HEK293 (cell line): ENCODE results near the gene DCC.

Experiments
- CTCF ChIA-PET: fragments of 350-600 bp; formaldehyde crosslinking; extraction: SDS; loops from one replicate; lab custom pipeline; 2021; ENCODE audit warnings: antibody characterized with exemption; lab: Yijun Ruan, JAX
- POLR2A ChIA-PET: fragments of 300-600 bp; formaldehyde crosslinking; extraction: SDS; loops from one replicate; lab custom pipeline; 2020; ENCODE audit warnings: antibody characterized with exemption, inconsistent platforms; lab: Yijun Ruan, JAX
- H3K27ac ChIP-seq: fragments of 200-500 bp; sonication (Bioruptor generic); 2 replicates; pipeline ENCODE4 v1.5.1; 2014; ENCODE audit warnings: low read depth, low read length, control low read depth, inconsistent platforms; ENCODE audit errors: extremely low read depth
- H3K36me3 ChIP-seq, 2 experiments: fragments of 200-500 bp in 1 of 2; sonication (Bioruptor generic) in 1 of 2; 1 replicate in 1 of 2; 2 replicates in 1 of 2; pipeline ENCODE4 v1.5.1; 2014 to 2017; ENCODE audit warnings: inconsistent platforms in 2 of 2, low read length in 2 of 2; ENCODE audit not compliant: control insufficient read depth in 2 of 2, insufficient read depth in 1 of 2
- H3K4me1 ChIP-seq: fragments of 200-500 bp; sonication (Bioruptor generic); 2 replicates; pipeline ENCODE4 v1.5.1; 2014; ENCODE audit warnings: mild to moderate bottlenecking, low read length, inconsistent platforms; ENCODE audit not compliant: control insufficient read depth, insufficient read depth
- H3K4me3 ChIP-seq: 2 replicates; pipeline ENCODE4 v1.5.1; 2011; ENCODE audit warnings: low read depth, mild to moderate bottlenecking, control low read depth, low read length, moderate library complexity
- H3K9me3 ChIP-seq: fragments of 200-500 bp; sonication (Bioruptor generic); 2 replicates; pipeline ENCODE4 v1.5.1; 2014; ENCODE audit warnings: low read depth, low read length, inconsistent platforms; ENCODE audit not compliant: control insufficient read depth, insufficient read depth
- BCL11A ChIP-seq: fragments of 450-650 bp; formaldehyde crosslinking; IDR thresholded peaks from 2 replicates; pipeline ENCODE4 v1.5.1; 2016; ENCODE audit warnings: low read depth, missing biosample characterization, missing genetic modification characterization
- EGR2 ChIP-seq: fragments of 450-650 bp; formaldehyde crosslinking; IDR thresholded peaks from 2 replicates; pipeline ENCODE4 v1.5.1; 2016; ENCODE audit warnings: low read depth, missing biosample characterization, missing genetic modification characterization
- HOXC10 ChIP-seq: sonication (generic); formaldehyde crosslinking; IDR thresholded peaks from 2 replicates; pipeline ENCODE4 v1.8.1; 2023; ENCODE audit warnings: mild to moderate bottlenecking, missing genetic modification reagents
- KLF9 ChIP-seq: fragments of 450-650 bp; formaldehyde crosslinking; IDR thresholded peaks from 2 replicates; pipeline ENCODE4 v1.5.1; 2016; ENCODE audit warnings: missing biosample characterization, missing genetic modification characterization, low read depth
- MEIS1 ChIP-seq: sonication (generic); formaldehyde crosslinking; IDR thresholded peaks from 2 replicates; pipeline ENCODE4 v1.8.1; 2022; ENCODE audit warnings: missing genetic modification reagents, mild to moderate bottlenecking, borderline replicate concordance
- OVOL3 ChIP-seq: fragments of 450-650 bp; formaldehyde crosslinking; IDR thresholded peaks from 2 replicates; pipeline ENCODE4 v1.5.1; 2016; ENCODE audit warnings: missing biosample characterization, missing genetic modification characterization
- SP3 ChIP-seq: fragments of 450-650 bp; formaldehyde crosslinking; IDR thresholded peaks from 2 replicates; pipeline ENCODE4 v1.5.1; 2016; ENCODE audit warnings: missing biosample characterization, missing genetic modification characterization
- ZFP41 ChIP-seq: fragments of 450-650 bp; formaldehyde crosslinking; IDR thresholded peaks from 2 replicates; pipeline ENCODE4 v1.5.1; 2016; ENCODE audit warnings: missing biosample characterization, missing genetic modification characterization, borderline replicate concordance
- ZNF175 ChIP-seq: fragments of 450-650 bp; formaldehyde crosslinking; IDR thresholded peaks from 2 replicates; pipeline ENCODE4 v1.5.1; 2016; ENCODE audit warnings: missing biosample characterization, missing genetic modification characterization
- ZNF184 ChIP-seq: fragments of 450-650 bp; IDR thresholded peaks from 2 replicates; pipeline ENCODE4 v1.5.1; 2018; ENCODE audit warnings: missing biosample characterization, mild to moderate bottlenecking, missing genetic modification characterization
- ZNF19 ChIP-seq: fragments of 450-650 bp; formaldehyde crosslinking; IDR thresholded peaks from 2 replicates; pipeline ENCODE4; 2016; ENCODE audit warnings: missing biosample characterization, missing genetic modification characterization, low read depth
- ZNF211 ChIP-seq: fragments of 450-650 bp; formaldehyde crosslinking; IDR thresholded peaks from 2 replicates; pipeline ENCODE4 v1.5.1; 2016; ENCODE audit warnings: low read depth, missing biosample characterization, missing genetic modification characterization
- ZNF266 ChIP-seq: fragments of 450-650 bp; formaldehyde crosslinking; IDR thresholded peaks from 2 replicates; pipeline ENCODE4 v1.5.1; 2016; ENCODE audit warnings: missing biosample characterization, missing genetic modification characterization, low read depth
- ZNF302 ChIP-seq: fragments of 450-650 bp; formaldehyde crosslinking; IDR thresholded peaks from 2 replicates; pipeline ENCODE4 v1.5.1; 2016; ENCODE audit warnings: missing biosample characterization, missing genetic modification characterization, low read depth
- ZNF350 ChIP-seq: fragments of 450-650 bp; formaldehyde crosslinking; IDR thresholded peaks from 2 replicates; pipeline ENCODE4 v1.5.0; 2017; ENCODE audit warnings: missing biosample characterization, mild to moderate bottlenecking, missing genetic modification characterization
- ZNF561 ChIP-seq: fragments of 450-650 bp; IDR thresholded peaks from 2 replicates; pipeline ENCODE4 v1.5.1; 2018; ENCODE audit warnings: missing biosample characterization, missing genetic modification characterization, borderline replicate concordance
- ZNF624 ChIP-seq: fragments of 450-650 bp; formaldehyde crosslinking; IDR thresholded peaks from 2 replicates; pipeline ENCODE4 v1.5.1; 2017; ENCODE audit warnings: missing biosample characterization, missing genetic modification characterization
- ZNF658 ChIP-seq: fragments of 450-650 bp; formaldehyde crosslinking; IDR thresholded peaks from 2 replicates; pipeline ENCODE4; 2016; ENCODE audit warnings: missing biosample characterization, missing genetic modification characterization
- ZNF660 ChIP-seq: fragments of 450-650 bp; IDR thresholded peaks from 2 replicates; pipeline ENCODE4 v1.5.1; 2018; ENCODE audit warnings: missing biosample characterization, mild to moderate bottlenecking, missing genetic modification characterization
- ZNF776 ChIP-seq: fragments of 450-650 bp; formaldehyde crosslinking; IDR thresholded peaks from 2 replicates; pipeline ENCODE4 v1.5.0; 2017; ENCODE audit warnings: missing biosample characterization, missing genetic modification characterization, borderline replicate concordance
- TF ChIP-seq, protein P1 (sequence below): fragments of 450-650 bp; formaldehyde crosslinking; IDR thresholded peaks from 2 replicates; pipeline ENCODE4 v1.5.1; 2016; ENCODE audit warnings: missing biosample characterization, missing genetic modification characterization
- TF ChIP-seq, protein P2 (sequence below): fragments of 450-650 bp; formaldehyde crosslinking; IDR thresholded peaks from 2 replicates; pipeline ENCODE4 v1.5.1; 2017; ENCODE audit warnings: missing biosample characterization, missing genetic modification characterization

The DCC gene

GRCh38 chr18:52648201-52648600 lies 308.2 kb downstream of the DCC start:
- Histone ChIP-seq H3K9me3 (no peaks in the 10 kb centered on the region), H3K4me1 (no peaks in the 10 kb centered on the region), H3K4me3 (no peak overlapping the region), H3K27ac (no peak overlapping the region), H3K36me3 (no peaks in the 10 kb centered on the region)
- ChIA-PET CTCF (interaction anchor here (0.7 kb wide), 1 partner anchor 43 kb away, joined by 3 read pairs; no protein-coding TSS in a partner anchor), POLR2A (no interaction called here)
- TF ChIP-seq ZNF658 (tag by site-specific recombination) = no peak
- TF ChIP-seq KLF9 (tag by site-specific recombination) = no peak
- TF ChIP-seq, protein P1, sequence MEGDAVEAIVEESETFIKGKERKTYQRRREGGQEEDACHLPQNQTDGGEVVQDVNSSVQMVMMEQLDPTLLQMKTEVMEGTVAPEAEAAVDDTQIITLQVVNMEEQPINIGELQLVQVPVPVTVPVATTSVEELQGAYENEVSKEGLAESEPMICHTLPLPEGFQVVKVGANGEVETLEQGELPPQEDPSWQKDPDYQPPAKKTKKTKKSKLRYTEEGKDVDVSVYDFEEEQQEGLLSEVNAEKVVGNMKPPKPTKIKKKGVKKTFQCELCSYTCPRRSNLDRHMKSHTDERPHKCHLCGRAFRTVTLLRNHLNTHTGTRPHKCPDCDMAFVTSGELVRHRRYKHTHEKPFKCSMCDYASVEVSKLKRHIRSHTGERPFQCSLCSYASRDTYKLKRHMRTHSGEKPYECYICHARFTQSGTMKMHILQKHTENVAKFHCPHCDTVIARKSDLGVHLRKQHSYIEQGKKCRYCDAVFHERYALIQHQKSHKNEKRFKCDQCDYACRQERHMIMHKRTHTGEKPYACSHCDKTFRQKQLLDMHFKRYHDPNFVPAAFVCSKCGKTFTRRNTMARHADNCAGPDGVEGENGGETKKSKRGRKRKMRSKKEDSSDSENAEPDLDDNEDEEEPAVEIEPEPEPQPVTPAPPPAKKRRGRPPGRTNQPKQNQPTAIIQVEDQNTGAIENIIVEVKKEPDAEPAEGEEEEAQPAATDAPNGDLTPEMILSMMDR = no peak
- TF ChIP-seq BCL11A (tag by site-specific recombination) = no peak
- no peak for TF ChIP-seq ZNF660
- no peak for TF ChIP-seq ZNF175 (tag by site-specific recombination)

GRCh38 chr18:52652391-52652790 lies 312.4 kb downstream of the DCC start:
- Histone ChIP-seq H3K4me3 (no peak overlapping the region), H3K9me3 (no peaks in the 10 kb centered on the region), H3K4me1 (no peaks in the 10 kb centered on the region), H3K36me3 (no peaks in the 10 kb centered on the region), H3K27ac (no peak overlapping the region)
- no peak for TF ChIP-seq MEIS1 (CRISPR knock-in tag)
- TF ChIP-seq ZNF350 = no peak
- TF ChIP-seq ZNF561 (tag by site-specific recombination) = no peak
- TF ChIP-seq ZNF776 (tag by site-specific recombination) = no peak
- TF ChIP-seq ZNF184 (tag by site-specific recombination) = no peak
- POLR2A ChIA-PET = no interaction called here
- CTCF ChIA-PET = interaction anchor here (0.6 kb wide), 1 partner anchor 9 kb away, joined by 3 read pairs; no protein-coding TSS in a partner anchor

DNA sequence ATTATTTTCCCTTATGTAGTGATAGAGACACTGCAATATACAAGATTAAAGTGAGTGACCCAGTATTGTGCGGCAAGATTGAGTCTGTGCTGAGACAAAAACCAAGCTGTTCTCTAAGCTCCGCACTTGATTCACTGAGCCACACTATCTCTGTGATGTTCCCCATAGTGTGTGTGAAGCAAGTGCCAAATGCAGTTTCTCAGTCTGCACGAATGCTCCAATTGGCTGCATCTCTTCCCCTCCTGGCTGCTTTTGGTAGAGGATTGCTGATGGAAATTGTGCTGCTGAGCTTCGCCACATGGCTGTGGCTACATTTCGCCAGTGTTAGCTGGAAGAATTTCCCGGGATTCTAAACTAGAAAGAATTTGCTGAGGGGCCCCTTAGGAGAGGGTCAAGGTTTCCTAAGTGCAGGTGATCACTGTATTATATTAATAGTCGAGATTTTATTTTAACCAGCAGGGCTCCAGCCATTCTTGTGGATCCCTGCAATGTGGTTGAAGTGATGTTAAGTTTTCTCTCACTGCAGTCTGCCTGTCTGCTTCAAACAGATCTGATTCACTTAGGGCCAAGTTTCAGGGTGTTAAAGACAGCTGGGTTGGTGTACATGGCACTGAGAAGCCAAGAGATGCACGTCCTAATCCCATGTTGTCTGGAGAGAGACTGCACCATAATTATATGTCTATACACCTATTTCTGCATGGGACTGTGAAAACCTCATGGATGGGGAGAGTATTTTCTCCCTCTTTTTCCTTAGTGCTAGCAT lies 317.2 kb downstream of the DCC start:
- POLR2A ChIA-PET = no interaction called here
- TF ChIP-seq, protein P1 = no peak
- no peak for TF ChIP-seq ZFP41 (tag by site-specific recombination)
- TF ChIP-seq HOXC10 (CRISPR knock-in tag) = no peak
- TF ChIP-seq EGR2 (tag by site-specific recombination) = no peak
- TF ChIP-seq, protein P2, sequence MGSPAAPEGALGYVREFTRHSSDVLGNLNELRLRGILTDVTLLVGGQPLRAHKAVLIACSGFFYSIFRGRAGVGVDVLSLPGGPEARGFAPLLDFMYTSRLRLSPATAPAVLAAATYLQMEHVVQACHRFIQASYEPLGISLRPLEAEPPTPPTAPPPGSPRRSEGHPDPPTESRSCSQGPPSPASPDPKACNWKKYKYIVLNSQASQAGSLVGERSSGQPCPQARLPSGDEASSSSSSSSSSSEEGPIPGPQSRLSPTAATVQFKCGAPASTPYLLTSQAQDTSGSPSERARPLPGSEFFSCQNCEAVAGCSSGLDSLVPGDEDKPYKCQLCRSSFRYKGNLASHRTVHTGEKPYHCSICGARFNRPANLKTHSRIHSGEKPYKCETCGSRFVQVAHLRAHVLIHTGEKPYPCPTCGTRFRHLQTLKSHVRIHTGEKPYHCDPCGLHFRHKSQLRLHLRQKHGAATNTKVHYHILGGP (tag by site-specific recombination) = no peak
- no peak for TF ChIP-seq ZNF624 (tag by site-specific recombination)
- no peak for TF ChIP-seq SP3 (tag by site-specific recombination)
- no peak for TF ChIP-seq ZNF19
- no peak for TF ChIP-seq KLF9 (tag by site-specific recombination)
- no peak for TF ChIP-seq ZNF211 (tag by site-specific recombination)
- no peak for TF ChIP-seq ZNF302 (tag by site-specific recombination)
- no peak for TF ChIP-seq OVOL3 (tag by site-specific recombination)
- TF ChIP-seq ZNF266 (tag by site-specific recombination) = no peak
- TF ChIP-seq, all 188 proteins: peak for 0
- CTCF ChIA-PET = no interaction called here

More for the DNA sequence above, 317.2 kb downstream of the DCC start:
- H3K36me3 ChIP-seq = no peaks in the 10 kb centered on the region
- H3K4me3 ChIP-seq = no peak overlapping the region
- H3K27ac ChIP-seq = no peak overlapping the region
- no peaks in the 10 kb centered on the region for H3K4me1 ChIP-seq
- no peaks in the 10 kb centered on the region for H3K9me3 ChIP-seq
